BE2C (cell line): ENCODE data around the gene ZSCAN9. TPM values are rescaled to one million over a fixed set of nuclear protein-coding genes. Genes with fewer than 3 reads are reported as not detected.

Experiments
- DNase-seq: peaks from one replicate; pipeline ENCODE4 v3.0.0-alpha.2; 2020
- H3K27me3 ChIP-seq: fragments of 250-450 bp; sonication (Bioruptor Pico); 2 replicates; pipeline ENCODE4 v1.5.1; 2020; ENCODE audit warnings: mild to moderate bottlenecking
- H3K36me3 ChIP-seq: fragments of 250-450 bp; sonication (Bioruptor Pico); 2 replicates; pipeline ENCODE4 v1.5.1; 2020; ENCODE audit warnings: mild to moderate bottlenecking
- H3K4me1 ChIP-seq: fragments of 250-450 bp; sonication (Bioruptor Pico); 2 replicates; pipeline ENCODE4 v1.5.1; 2020
- H3K4me3 ChIP-seq: 2 replicates; pipeline ENCODE4 v1.5.1; 2011; ENCODE audit warnings: low read depth, low read length
- H3K9me3 ChIP-seq: fragments of 250-450 bp; sonication (Bioruptor Pico); 2 replicates; pipeline ENCODE4 v1.5.1; 2020
- polyA plus RNA-seq: library from polyadenylated mRNA; unstranded; fragments of >200 nt; gene quantifications from one replicate; pipeline ENCODE4 v1.2.1, GENCODE V29; 2012; ENCODE audit warnings: low read depth, missing spikeins; ENCODE audit not compliant: insufficient read length, insufficient read depth
- TF ChIP-seq, protein P1 (sequence below): IDR thresholded peaks from 2 replicates; pipeline ENCODE4 v1.5.1; 2012; ENCODE audit warnings: mild to moderate bottlenecking, low read depth, low read length

The ZSCAN9 gene
- polyA plus RNA-seq = 23.5 TPM

DNA sequence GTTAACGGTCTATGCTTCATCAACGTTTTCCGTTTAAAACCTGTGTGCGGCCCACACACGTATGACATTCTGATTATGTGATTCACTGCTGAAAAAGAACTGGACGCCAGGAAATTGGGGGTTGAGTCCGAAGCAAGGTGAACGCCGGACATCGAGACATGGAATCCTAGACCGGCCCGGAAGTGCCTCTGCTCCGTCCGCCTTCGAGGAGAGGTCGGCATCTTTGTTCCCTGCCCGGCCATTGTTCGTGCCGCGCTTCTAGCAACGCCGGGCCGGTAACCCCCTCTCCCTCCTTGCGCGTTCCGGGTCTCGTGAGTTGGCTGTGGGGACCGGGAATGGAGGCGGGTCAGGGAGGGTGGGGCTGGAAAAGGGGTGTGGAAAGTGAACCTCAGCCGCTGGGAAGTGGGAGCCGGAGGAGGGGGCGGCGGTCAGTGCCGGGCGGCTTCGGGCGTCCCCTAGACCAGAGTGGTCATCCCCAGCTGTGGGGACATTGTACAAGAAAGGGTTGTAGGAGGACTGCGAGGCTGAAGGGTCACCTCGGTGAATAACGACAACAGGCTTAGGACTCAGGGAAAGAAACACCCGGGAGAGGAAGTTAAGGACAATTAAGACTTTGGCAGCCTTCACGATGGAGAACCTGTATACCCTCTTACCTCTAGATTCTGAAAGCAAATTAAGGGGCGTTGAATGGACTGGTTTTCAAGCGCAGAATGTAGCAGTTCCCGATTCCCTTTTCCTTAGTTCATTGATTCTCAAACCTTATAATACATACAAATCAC, at the start of gene ZSCAN9:
Gene ZSCAN9, plus strand, starts transcription at position 220 of the 779 bp plus-strand sequence. CDS start 1,810 bp downstream, outside the sequence.
- no peaks in the 10 kb centered on the region for H3K9me3 ChIP-seq
- H3K36me3 ChIP-seq = peaks cover 24% of the 10 kb centered on the region
- peaks cover 2% of the 10 kb centered on the region; the same call in 1 of the 2 replicates for H3K27me3 ChIP-seq
- no peaks in the 10 kb centered on the region for H3K4me1 ChIP-seq
- H3K4me3 ChIP-seq = peak within 1 kb of the TSS; percentile 93
- TF ChIP-seq, protein P1, sequence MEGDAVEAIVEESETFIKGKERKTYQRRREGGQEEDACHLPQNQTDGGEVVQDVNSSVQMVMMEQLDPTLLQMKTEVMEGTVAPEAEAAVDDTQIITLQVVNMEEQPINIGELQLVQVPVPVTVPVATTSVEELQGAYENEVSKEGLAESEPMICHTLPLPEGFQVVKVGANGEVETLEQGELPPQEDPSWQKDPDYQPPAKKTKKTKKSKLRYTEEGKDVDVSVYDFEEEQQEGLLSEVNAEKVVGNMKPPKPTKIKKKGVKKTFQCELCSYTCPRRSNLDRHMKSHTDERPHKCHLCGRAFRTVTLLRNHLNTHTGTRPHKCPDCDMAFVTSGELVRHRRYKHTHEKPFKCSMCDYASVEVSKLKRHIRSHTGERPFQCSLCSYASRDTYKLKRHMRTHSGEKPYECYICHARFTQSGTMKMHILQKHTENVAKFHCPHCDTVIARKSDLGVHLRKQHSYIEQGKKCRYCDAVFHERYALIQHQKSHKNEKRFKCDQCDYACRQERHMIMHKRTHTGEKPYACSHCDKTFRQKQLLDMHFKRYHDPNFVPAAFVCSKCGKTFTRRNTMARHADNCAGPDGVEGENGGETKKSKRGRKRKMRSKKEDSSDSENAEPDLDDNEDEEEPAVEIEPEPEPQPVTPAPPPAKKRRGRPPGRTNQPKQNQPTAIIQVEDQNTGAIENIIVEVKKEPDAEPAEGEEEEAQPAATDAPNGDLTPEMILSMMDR = no peak
- peak; percentile 82 for DNase-seq

- Histone ChIP-seq H3K4me1 (no peaks in the 10 kb centered on the region), H3K27me3 (peaks cover 20% of the 10 kb centered on the region), H3K4me3 (no peak overlapping the region), H3K9me3 (no peaks in the 10 kb centered on the region), H3K36me3 (no peaks in the 10 kb centered on the region)
- DNase-seq = no peak
- TF ChIP-seq, protein P1 = no peak
These were observed 48.7 kb upstream of the ZSCAN9 start for GRCh38 chr6:28176373-28176772.

GRCh38 chr6:28182255-28182654, 42.8 kb upstream of the ZSCAN9 start:
- TF ChIP-seq, protein P1 = no peak
- DNase-seq = no peak
- Histone ChIP-seq H3K9me3 (no peaks in the 10 kb centered on the region), H3K27me3 (peaks cover 11% of the 10 kb centered on the region), H3K4me1 (no peaks in the 10 kb centered on the region), H3K36me3 (no peaks in the 10 kb centered on the region), H3K4me3 (no peak overlapping the region)

GRCh38 chr6:28188111-28188979, 36.7 kb upstream of the ZSCAN9 start:
- no peak for DNase-seq
- Histone ChIP-seq H3K36me3 (no peaks in the 10 kb centered on the region), H3K27me3 (no peaks in the 10 kb centered on the region; the same call in 1 of the 2 replicates), H3K9me3 (peaks cover 8% of the 10 kb centered on the region), H3K4me3 (no peak overlapping the region), H3K4me1 (no peaks in the 10 kb centered on the region)
- TF ChIP-seq, protein P1 = no peak

- Histone ChIP-seq H3K27me3 (peaks cover 11% of the 10 kb centered on the region), H3K4me1 (no peaks in the 10 kb centered on the region), H3K9me3 (no peaks in the 10 kb centered on the region), H3K4me3 (no peak overlapping the region), H3K36me3 (no peaks in the 10 kb centered on the region)
- TF ChIP-seq, protein P1 = no peak
- no peak for DNase-seq
These were observed 25.1 kb upstream of the ZSCAN9 start for GRCh38 chr6:28200020-28200419.
